Prostate gland (tissue), 2 donors: Measurements from ENCODE around the gene AKAP12.

Experiments
- CTCF ChIP-seq, 4 experiments: fragments of 200-600 bp in 2 of 4; fragments of 450-650 bp in 2 of 4; sonication (generic) in 2 of 4; IDR thresholded peaks; 1 replicate in 3 of 4; 2 replicates in 1 of 4; pipeline ENCODE4 v1.5.1; 2016 to 2019; ENCODE audit warnings: antibody characterized with exemption in 4 of 4, mild to moderate bottlenecking in 2 of 4, moderate library complexity in 2 of 4
- POLR2A ChIP-seq: fragments of 450-650 bp; IDR thresholded peaks from one replicate; pipeline ENCODE4 v1.6.1; 2016; ENCODE audit warnings: antibody characterized with exemption, mild to moderate bottlenecking
- POLR2AphosphoS5 ChIP-seq: sonication (generic); formaldehyde crosslinking; IDR thresholded peaks from one replicate; pipeline ENCODE4 v1.6.1; 2017; ENCODE audit warnings: antibody characterized with exemption

- TF ChIP-seq CTCF (IDR thresholded peaks at IDR 0.05) (no peak), POLR2A (no peak), POLR2AphosphoS5 (no peak)
Observed at GRCh38 chr6:151341476-151342195, 101.9 kb downstream of the AKAP12 start.
